Measurements from ENCODE around the gene PTGFR. TPM values are rescaled to one million over a fixed set of nuclear protein-coding genes. Genes with fewer than 3 reads are reported as not detected.
A peak's percentile ranks its signal among the peaks of the same experiment; 100 is the strongest.

Gene PTGFR
- total and polyA plus RNA-seq, 10 of the 15 experiments (the other 5 are each of a cell fraction or from before 2014, with no cell fraction given), result not detected

DNA sequence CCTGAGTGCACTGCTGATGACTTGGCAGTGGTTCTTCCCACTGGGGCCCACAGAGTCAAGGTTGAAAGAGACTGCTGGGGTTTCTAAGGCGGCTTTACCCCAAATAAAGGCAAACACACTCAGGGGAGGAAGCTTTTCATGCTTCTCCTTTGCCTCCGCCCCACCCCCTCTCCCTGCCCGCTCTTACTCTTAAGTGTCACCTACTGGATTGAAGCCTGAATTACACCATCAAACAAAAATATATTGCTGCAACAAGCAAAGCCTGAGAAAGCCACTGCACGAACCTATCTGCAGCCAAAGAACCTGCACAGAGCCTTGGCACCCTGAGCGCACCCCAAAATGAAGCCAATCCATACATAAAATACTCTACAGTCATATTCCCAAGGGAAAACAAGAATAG lies 63.1 kb downstream of the PTGFR start:
- ChIA-PET CTCF (no interaction called here), POLR2A (no interaction called here), RAD21 (ENCODE audit: unreplicated experiment) (no interaction called here), SMC1A (ENCODE audit: uncharacterized antibody, unreplicated experiment) (no interaction called here)
- Histone ChIP-seq H3K9ac (ENCODE audit: control insufficient read depth, insufficient read depth, low read length) (no peak overlapping the region), H3K9me3 (replicated peaks; ENCODE audit: control insufficient read depth, insufficient read depth, low read length) (no peaks in the 10 kb centered on the region), H3K4me1 (ENCODE audit: control insufficient read depth, insufficient read depth, low read length) (no peaks in the 10 kb centered on the region), H3K36me3 (ENCODE audit: control insufficient read depth in 2 of 2, insufficient read depth in 2 of 2, low read length in 1 of 2) (no peaks in the 10 kb centered on the region), H4K20me1 (ENCODE audit: control insufficient read depth, insufficient read depth) (no peaks in the 10 kb centered on the region), H3K4me3 (no peak overlapping the region), H3K27ac (ENCODE audit: control insufficient read depth, insufficient read depth) (no peak overlapping the region), H2AFZ (ENCODE audit: control insufficient read depth, low read depth, low read length) (no peak overlapping the region), H3K79me2 (ENCODE audit: control insufficient read depth, insufficient read depth, low read length) (no peaks in the 10 kb centered on the region), H3K27me3 (replicated peaks in 1 of 2; ENCODE audit: control insufficient read depth in 2 of 2, insufficient read depth in 2 of 2, low read length in 1 of 2) (no peaks in the 10 kb centered on the region), H3K4me2 (ENCODE audit: control insufficient read depth, insufficient read depth) (no peak overlapping the region)
- TF ChIP-seq LARP7 (IDR thresholded peaks at IDR 0.05) (no peak), PAX8 (IDR thresholded peaks at IDR 0.05) (no peak), RAD21 (IDR thresholded peaks at IDR 0.05; ENCODE audit: insufficient read depth, low read depth, low read length) (peak; percentile 28; the same call in 1 of the 2 replicates)
- TF ChIP-seq, protein P1, sequence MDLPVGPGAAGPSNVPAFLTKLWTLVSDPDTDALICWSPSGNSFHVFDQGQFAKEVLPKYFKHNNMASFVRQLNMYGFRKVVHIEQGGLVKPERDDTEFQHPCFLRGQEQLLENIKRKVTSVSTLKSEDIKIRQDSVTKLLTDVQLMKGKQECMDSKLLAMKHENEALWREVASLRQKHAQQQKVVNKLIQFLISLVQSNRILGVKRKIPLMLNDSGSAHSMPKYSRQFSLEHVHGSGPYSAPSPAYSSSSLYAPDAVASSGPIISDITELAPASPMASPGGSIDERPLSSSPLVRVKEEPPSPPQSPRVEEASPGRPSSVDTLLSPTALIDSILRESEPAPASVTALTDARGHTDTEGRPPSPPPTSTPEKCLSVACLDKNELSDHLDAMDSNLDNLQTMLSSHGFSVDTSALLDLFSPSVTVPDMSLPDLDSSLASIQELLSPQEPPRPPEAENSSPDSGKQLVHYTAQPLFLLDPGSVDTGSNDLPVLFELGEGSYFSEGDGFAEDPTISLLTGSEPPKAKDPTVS (IDR thresholded peaks at IDR 0.05; ENCODE audit: low read depth, low read length), result no peak
- TF ChIP-seq, protein P2, sequence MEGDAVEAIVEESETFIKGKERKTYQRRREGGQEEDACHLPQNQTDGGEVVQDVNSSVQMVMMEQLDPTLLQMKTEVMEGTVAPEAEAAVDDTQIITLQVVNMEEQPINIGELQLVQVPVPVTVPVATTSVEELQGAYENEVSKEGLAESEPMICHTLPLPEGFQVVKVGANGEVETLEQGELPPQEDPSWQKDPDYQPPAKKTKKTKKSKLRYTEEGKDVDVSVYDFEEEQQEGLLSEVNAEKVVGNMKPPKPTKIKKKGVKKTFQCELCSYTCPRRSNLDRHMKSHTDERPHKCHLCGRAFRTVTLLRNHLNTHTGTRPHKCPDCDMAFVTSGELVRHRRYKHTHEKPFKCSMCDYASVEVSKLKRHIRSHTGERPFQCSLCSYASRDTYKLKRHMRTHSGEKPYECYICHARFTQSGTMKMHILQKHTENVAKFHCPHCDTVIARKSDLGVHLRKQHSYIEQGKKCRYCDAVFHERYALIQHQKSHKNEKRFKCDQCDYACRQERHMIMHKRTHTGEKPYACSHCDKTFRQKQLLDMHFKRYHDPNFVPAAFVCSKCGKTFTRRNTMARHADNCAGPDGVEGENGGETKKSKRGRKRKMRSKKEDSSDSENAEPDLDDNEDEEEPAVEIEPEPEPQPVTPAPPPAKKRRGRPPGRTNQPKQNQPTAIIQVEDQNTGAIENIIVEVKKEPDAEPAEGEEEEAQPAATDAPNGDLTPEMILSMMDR (IDR thresholded peaks at IDR 0.05 in 2 of 3, conservative IDR thresholded peaks at IDR 0.05 in 1 of 3; ENCODE audit: control insufficient read depth in 2 of 3, extremely low read depth in 1 of 3, insufficient read depth in 1 of 3, low read depth in 3 of 3, low read length in 3 of 3), result peak in 2 of 3 experiments; percentile 6 to 27; a peak in 3 of 6 replicates
- DNase-seq (ENCODE audit: low read depth, low spot score), result no peak
- WGBS (ENCODE audit: insufficient coverage, insufficient replicate concordance, low lambda C conversion rate, missing lambda C conversion rate), result 4% methylated on average over 5 of the region's 5 CpGs
- in situ Hi-C loops (cut with MboI) (no loop called here), intact Hi-C loops (cut with micrococcal nuclease; ENCODE audit: unreplicated experiment) (no loop called here)
- ATAC-seq, result peak; percentile 56
- BruUV-seq (replicated peaks), result no TSS peak
- FAIRE-seq, result no peak
